Measurements from ENCODE around the gene TNNI3K.

The TNNI3K gene

GRCh38 chr1:74367175-74367813, 132.1 kb downstream of the TNNI3K start:
- no peak overlapping the region for H3K4me3 ChIP-seq
- no peak overlapping the region for H3K27ac ChIP-seq

GRCh38 chr1:74368335-74368734, 133.1 kb downstream of the TNNI3K start:
- no peak overlapping the region for H3K27ac ChIP-seq
- H3K4me3 ChIP-seq: no peak overlapping the region

DNA sequence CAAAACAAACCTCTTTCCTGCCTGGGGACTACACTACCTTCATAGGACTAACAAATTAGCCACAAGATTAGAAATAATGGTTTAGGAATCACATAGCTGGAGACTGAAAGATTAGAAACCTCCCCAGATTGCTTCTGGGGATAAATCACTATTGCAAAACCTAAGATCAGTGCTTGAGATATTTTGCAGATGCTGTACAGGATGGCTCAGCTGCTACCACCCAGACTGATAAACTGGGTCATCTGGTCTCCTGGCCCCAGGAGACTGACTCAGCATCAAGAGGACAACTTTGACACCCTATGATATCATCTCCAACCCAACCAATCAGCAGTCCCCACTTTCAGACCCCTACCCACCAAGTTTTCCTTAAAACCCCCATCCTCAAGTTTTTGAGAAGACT, 140.2 kb downstream of the TNNI3K start:
- Histone ChIP-seq H3K27ac (no peak overlapping the region), H3K4me3 (no peak overlapping the region)

GRCh38 chr1:74380252-74380651, 145.1 kb downstream of the TNNI3K start:
- Histone ChIP-seq H3K27ac (no peak overlapping the region), H3K4me3 (no peak overlapping the region)

GRCh38 chr1:74388855-74389254, 153.7 kb downstream of the TNNI3K start:
- H3K4me3 ChIP-seq: no peak overlapping the region
- H3K27ac ChIP-seq: no peak overlapping the region

DNA sequence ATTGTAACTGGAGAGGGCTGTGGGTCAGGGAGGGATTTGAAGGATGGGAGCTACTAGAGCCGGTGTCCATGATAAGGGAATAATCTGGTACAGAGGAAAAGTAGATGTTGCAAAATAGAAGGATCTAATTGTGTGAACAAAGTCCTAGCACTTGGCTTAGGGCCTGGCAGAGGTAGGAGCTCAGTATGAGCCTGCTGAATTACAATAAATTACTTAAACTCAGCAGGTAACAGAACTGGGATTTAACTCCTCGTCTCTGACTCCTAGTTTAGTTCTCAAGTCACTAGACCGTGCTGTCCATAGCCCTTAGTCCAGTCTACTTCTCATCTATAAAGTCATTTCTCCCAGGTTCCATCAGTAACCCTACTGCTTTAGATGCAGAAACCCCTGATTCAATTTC, 157.0 kb downstream of the TNNI3K start:
- no peak overlapping the region for H3K27ac ChIP-seq
- no peak overlapping the region for H3K4me3 ChIP-seq

DNA sequence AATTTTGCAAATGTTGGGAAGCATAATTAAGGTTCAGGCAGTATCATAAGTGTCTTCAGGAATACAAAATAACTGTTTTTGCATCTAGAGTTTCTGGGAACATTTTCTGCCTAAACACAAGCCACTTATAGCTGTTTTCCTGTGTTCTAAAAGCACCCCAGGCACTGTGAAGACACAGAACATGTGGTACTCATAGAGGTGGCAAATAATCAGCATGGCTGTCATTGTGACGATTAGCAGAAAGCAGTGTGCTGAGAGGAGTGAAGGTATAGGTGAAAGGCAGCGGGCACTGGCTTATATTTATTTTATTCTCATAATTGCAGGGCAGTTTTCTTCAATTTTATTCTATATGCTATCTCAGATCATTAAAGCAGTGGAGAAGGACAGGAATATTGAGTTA, 157.7 kb downstream of the TNNI3K start:
- Histone ChIP-seq H3K27ac (no peak overlapping the region), H3K4me3 (no peak overlapping the region)

DNA sequence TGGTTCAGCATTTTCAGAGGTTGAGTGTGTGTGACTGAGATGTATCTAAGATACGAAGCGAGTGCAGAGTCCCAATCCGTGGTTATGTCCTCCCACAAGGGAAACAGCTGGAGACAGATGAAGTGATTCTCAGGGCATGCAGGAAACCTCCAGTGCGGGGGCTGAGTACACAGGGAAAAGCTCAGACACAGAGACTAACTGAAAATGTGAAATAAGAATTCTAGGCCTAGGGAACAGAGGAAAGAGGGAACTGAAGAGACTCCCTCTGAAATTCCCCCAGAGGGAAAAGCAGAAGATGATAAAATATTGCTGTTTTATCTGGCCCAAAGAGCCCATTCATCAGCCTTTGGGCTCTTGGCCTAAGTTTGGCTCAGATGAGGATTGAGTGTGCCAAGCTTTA, 160.4 kb downstream of the TNNI3K start:
- Histone ChIP-seq H3K4me3 (no peak overlapping the region), H3K27ac (peak overlapping the region in 1 of 21 experiments; percentile 45)

GRCh38 chr1:74396462-74396861, 161.3 kb downstream of the TNNI3K start:
- H3K27ac ChIP-seq: no peak overlapping the region

DNA sequence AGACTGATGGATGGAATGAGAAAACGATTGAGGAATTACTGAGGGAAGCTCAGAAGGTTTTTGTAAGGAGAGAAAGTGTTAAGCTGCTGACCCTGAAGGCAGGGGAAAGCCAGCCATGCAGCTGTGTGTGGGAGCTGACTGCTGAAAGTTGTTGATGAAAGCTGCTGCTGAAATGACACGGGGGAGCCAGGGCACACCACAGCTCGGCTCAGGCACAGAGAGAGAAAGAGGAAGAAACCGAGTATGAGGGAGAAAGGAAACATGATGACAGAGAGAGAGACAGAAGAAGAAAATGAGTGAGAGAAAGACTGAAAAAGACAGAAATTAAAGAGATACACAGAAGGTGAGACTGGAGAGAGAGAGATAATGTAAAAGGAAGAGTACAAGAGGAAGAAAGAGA, 161.7 kb downstream of the TNNI3K start:
- no peak overlapping the region for H3K4me3 ChIP-seq
- H3K27ac ChIP-seq: no peak overlapping the region

More at GRCh38 chr1:74396462-74396861, 161.3 kb downstream of the TNNI3K start:
- no peak overlapping the region for H3K4me3 ChIP-seq

DNA sequence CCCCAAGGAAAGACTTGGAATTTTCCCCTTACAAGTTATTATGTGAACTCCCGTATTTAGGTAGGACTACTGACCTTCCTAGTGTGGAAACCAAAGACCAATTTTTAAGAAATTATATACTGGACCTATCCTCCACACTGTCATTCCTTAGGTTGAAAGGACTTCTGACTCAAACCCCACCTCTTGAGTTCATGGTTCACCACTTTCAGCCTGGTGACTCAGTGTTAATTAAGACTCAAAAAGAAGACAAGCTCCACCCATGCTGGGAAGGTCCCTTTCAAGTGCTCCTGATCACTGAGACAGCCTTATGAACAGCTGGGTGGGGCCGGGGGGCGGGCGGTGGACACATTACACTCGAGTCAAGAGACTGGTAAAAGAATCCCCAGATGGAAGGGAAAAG, 164.1 kb downstream of the TNNI3K start:
- H3K4me3 ChIP-seq: no peak overlapping the region
- no peak overlapping the region for H3K27ac ChIP-seq

- Histone ChIP-seq H3K4me3 (no peak overlapping the region), H3K27ac (no peak overlapping the region)
Measured at GRCh38 chr1:74402873-74403272, 167.7 kb downstream of the TNNI3K start.

DNA sequence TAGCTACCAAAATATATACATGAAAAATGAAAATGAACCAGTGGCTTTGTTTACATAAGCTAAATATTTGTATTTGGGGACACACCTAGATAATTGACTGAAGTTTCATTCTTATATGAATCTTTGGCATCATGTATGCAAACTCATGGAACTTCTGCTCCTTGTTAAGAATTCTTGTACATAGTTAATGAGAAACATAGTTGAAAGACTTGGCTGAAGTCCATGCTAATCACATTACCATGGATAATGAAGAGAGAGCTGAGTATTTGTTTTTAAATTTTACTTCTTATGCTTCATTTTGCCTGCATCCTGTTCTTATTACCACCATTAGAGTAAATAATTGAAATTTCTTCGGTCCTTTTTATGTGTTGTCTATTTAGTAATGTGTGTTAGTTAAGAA, 168.4 kb downstream of the TNNI3K start:
- Histone ChIP-seq H3K4me3 (no peak overlapping the region), H3K27ac (no peak overlapping the region)

DNA sequence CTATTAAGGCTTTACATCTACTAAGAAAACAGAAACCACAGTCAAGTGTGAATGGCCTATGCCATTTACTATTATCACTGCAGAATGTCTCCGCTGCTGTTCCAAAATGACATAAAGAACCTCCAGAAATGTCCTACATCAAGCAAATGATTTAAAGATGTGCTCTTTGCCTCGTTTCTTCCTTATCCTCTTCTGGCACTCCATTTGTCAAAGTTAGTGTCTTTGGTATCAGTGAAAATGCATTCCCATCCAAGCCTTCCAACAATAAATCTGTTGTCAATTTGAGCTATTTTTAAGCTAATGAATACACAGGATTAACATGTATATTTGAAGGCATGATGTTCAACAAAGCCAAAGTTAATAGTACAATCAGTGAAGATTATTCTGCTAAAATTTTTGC, 171.6 kb downstream of the TNNI3K start:
- no peak overlapping the region for H3K27ac ChIP-seq

DNA sequence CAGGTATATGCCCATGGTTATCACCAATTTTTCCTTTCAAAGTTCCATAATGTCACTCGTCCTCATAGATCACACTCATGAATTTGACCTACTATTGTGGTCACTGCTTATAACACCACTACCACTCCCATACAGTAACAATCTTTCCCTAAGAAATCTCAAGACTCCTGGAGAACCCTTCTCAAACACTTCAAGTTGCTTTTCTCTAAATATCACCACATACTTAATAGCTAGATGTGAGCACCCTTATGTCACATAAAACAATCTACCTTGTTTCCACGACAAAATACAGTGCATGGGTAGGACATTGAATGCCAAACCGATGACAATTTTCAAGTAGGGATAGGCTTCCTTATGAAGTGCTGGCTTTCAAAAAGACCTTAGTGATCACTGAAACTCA, 172.7 kb downstream of the TNNI3K start:
- H3K27ac ChIP-seq: no peak overlapping the region
- no peak overlapping the region for H3K4me3 ChIP-seq

More for the DNA sequence above, 171.6 kb downstream of the TNNI3K start:
- H3K4me3 ChIP-seq: no peak overlapping the region

- H3K4me3 ChIP-seq: no peak overlapping the region
- no peak overlapping the region for H3K27ac ChIP-seq
Measured at GRCh38 chr1:74412244-74412643, 177.1 kb downstream of the TNNI3K start.

DNA sequence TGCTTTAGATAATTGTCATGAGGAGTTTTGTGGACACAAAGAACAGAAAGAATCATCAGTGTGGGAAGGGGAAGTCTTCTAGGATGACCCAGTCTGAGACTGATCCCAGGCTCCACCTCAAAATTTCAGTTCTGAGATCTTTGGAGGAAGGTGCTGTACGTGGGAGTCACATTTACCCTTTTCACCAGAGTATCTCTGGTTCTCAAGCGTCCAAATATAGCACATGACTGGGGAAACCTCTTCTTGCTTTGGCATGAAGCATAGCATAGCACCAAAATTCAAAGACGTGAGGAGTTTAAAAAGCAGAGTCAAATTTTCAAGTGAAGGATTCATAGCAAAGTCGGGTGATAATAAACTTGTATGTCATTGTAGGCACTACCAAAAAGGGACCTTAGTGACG, 180.7 kb downstream of the TNNI3K start:
- no peak overlapping the region for H3K4me3 ChIP-seq
- no peak overlapping the region for H3K27ac ChIP-seq

GRCh38 chr1:74419611-74420010, 184.4 kb downstream of the TNNI3K start:
- Histone ChIP-seq H3K4me3 (no peak overlapping the region), H3K27ac (no peak overlapping the region)

GRCh38 chr1:74420467-74420866, 185.3 kb downstream of the TNNI3K start:
- H3K27ac ChIP-seq: no peak overlapping the region

GRCh38 chr1:74422421-74423292, 187.5 kb downstream of the TNNI3K start:
- Histone ChIP-seq H3K4me3 (no peak overlapping the region), H3K27ac (no peak overlapping the region)

More at GRCh38 chr1:74420467-74420866, 185.3 kb downstream of the TNNI3K start:
- no peak overlapping the region for H3K4me3 ChIP-seq

DNA sequence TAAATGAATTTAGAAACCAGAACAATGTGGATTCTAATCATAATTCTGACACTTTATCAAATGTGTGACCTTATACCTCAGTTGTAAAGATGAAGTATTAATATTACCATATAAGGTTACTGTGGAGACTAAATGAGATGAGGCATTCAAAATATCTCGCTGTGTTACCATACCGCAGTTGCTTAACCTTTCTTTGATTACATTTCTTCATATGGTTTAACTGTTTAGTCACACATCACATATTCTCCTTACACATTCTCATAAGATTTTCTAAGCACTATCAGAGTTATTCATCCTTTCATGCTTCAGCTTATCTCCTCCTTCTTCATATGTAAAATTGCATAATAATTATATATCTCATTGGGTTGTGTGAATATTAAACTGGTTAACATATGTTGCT, 188.3 kb downstream of the TNNI3K start:
- no peak overlapping the region for H3K4me3 ChIP-seq
- no peak overlapping the region for H3K27ac ChIP-seq

Measured in skin epidermis (tissue), 12 donors.